Tibial artery (tissue), 4 donors: Measurements from ENCODE around the gene ACVR1B.

Experiments used
- DNase-seq, 2 donors: peaks; one replicate each; pipeline ENCODE4 v3.0.0-alpha.2; 2019
- H3K27ac ChIP-seq, 2 donors: fragments of 200-600 bp; sonication (generic) in 1 of 2; 1 replicate in 1 of 2; 2 replicates in 1 of 2; pipeline ENCODE4 v1.5.1; 2018 to 2019; ENCODE audit warnings: mild to moderate bottlenecking in 1 of 2
- H3K27me3 ChIP-seq, 2 donors: fragments of 200-600 bp; sonication (generic) in 1 of 2; one replicate each; pipeline versions ENCODE4 v1.5.1 to v1.6.0; 2016 to 2019
- H3K36me3 ChIP-seq, 3 donors: fragments of 200-600 bp; sonication (generic) in 2 of 3; one replicate each; pipeline ENCODE4 v1.5.1; 2016 to 2019; ENCODE audit warnings: mild to moderate bottlenecking in 2 of 3
- H3K4me1 ChIP-seq, 4 donors: fragments of 200-600 bp; sonication (generic) in 2 of 4; 1 replicate in 3 of 4; 2 replicates in 1 of 4; pipeline ENCODE4 v1.5.1; 2016 to 2019
- H3K4me3 ChIP-seq, 2 donors: fragments of 200-600 bp; sonication (generic) in 1 of 2; 1 replicate in 1 of 2; 2 replicates in 1 of 2; pipeline ENCODE4 v1.5.1; 2018 to 2019; ENCODE audit warnings: mild to moderate bottlenecking in 2 of 2
- H3K9me3 ChIP-seq, 3 donors: fragments of 200-600 bp; sonication (generic) in 1 of 3; one replicate each; pipeline ENCODE4 v1.5.1; 2016 to 2019
- intact Hi-C: fragments of 100-400 bp; cut with DNase I; formaldehyde crosslinking; loops from one replicate; pipeline ENCODE4 v1.15.0; 2023; ENCODE audit warnings: low total_unique reads
- TF ChIP-seq, protein P1 (sequence below), 2 experiments: fragments of 200-600 bp in 1 of 2; fragments of 450-650 bp in 1 of 2; IDR thresholded peaks; one replicate each; pipeline ENCODE4 v1.5.1; 2017 to 2019; ENCODE audit warnings: antibody characterized with exemption in 2 of 2, mild to moderate bottlenecking in 1 of 2, moderate library complexity in 1 of 2

The ACVR1B gene

DNA sequence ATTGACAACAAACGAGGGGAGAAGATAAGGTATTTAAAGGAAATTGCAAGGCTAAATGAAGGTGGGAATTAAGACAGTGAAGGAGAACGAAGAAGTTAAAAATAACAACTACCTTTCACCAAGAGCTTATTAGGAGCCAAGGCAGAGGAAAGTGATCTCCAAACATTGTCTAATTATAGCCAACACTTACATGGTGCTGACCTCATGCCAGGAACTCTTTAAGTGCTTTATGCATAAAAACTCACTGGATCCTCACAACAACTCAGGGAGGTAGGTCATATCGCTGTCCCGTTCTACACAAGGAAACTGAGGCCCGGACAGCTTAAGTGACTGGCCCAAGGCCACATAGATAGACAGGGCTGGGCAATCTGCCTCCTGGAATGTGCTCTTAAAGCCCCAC is 74.8 kb downstream of the ACVR1B start:
- Histone ChIP-seq H3K36me3 (no peaks in the 10 kb centered on the region), H3K9me3 (no peaks in the 10 kb centered on the region), H3K4me1 (peaks cover 4 to 35% (median 23%) of the 10 kb centered on the region in 4 donors), H3K27ac (peak overlapping the region in 1 of 2 donors; percentile 73), H3K27me3 (peaks cover 0 to 10% of the 10 kb centered on the region in 2 donors), H3K4me3 (no peak overlapping the region)
- no peak for DNase-seq
- TF ChIP-seq, protein P1, sequence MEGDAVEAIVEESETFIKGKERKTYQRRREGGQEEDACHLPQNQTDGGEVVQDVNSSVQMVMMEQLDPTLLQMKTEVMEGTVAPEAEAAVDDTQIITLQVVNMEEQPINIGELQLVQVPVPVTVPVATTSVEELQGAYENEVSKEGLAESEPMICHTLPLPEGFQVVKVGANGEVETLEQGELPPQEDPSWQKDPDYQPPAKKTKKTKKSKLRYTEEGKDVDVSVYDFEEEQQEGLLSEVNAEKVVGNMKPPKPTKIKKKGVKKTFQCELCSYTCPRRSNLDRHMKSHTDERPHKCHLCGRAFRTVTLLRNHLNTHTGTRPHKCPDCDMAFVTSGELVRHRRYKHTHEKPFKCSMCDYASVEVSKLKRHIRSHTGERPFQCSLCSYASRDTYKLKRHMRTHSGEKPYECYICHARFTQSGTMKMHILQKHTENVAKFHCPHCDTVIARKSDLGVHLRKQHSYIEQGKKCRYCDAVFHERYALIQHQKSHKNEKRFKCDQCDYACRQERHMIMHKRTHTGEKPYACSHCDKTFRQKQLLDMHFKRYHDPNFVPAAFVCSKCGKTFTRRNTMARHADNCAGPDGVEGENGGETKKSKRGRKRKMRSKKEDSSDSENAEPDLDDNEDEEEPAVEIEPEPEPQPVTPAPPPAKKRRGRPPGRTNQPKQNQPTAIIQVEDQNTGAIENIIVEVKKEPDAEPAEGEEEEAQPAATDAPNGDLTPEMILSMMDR (IDR thresholded peaks at IDR 0.05), result no peak
- intact Hi-C loops, result loop anchor here (2.0 kb wide), 1 partner anchor 57 kb away; no protein-coding TSS in a partner anchor

DNA sequence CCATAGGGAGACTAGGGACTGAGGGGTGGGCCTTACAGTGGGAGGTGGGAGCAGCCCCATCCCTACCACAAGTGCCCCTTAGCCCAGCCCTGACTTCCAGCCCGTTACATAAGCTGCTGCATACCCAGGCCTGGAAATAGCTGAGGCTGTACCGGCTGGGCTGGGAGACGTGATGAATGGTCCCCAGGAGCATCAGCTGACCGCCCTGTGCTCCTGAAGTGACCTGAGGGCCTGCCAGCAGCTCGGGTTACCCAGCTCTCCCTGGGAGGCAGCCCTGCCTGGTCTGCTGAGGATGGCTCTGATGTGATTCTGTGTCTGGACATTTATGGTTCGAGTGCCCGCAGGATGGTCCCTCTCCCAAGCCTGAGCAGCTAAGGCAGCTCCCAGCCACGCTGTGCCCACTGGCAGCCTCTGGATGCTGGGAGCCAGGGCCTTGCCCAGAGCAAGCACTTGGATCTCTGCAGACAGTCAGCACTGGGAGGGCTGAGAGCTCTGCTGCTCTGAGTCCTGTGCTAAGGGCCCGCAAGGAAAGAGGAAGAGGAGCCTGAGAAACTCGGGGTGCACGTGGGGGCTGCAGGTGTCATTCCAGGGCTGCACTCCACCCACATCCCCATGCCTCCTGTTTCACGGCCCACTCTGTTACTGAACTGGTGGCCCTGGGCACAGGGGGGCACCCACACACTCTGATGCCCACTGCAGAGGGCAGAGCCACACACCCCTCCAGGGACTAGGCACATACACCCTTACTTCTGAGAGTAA is 75.8 kb downstream of the ACVR1B start:
- TF ChIP-seq, protein P1 (IDR thresholded peaks at IDR 0.05), result no peak
- no peak for DNase-seq
- Histone ChIP-seq H3K4me1 (peaks cover 4 to 41% (median 27%) of the 10 kb centered on the region in 4 donors), H3K36me3 (no peaks in the 10 kb centered on the region), H3K9me3 (no peaks in the 10 kb centered on the region), H3K27me3 (peaks cover 0 to 10% of the 10 kb centered on the region in 2 donors), H3K4me3 (no peak overlapping the region), H3K27ac (no peak overlapping the region)
- intact Hi-C loops, result loop anchor here (2.0 kb wide), 1 partner anchor 56 kb away; no protein-coding TSS in a partner anchor

DNA sequence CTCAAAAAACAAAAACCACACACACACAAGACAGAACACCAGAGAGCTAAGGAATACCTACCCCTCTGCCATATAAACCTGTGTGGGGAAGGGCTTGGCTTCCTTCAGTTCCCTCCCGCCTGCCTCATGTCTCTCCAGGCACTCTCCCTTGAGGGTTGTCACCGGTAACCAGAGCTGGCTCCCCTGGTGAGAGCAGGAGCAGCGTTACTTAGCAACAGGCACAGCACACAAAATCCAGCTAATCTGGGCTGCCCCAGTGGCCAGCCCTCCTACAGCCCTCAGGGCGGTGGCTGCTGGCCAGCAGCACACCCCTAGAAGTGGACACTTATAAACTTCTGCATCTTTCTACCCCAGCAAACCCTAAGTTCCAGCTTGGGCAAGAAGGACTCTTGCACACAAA is 78.2 kb downstream of the ACVR1B start:
- no peak for DNase-seq
- intact Hi-C loops, result no loop called here
- Histone ChIP-seq H3K4me3 (no peak overlapping the region), H3K27ac (no peak overlapping the region), H3K4me1 (peaks cover 0 to 34% (median 24%) of the 10 kb centered on the region in 4 donors), H3K27me3 (no peaks in the 10 kb centered on the region), H3K36me3 (no peaks in the 10 kb centered on the region), H3K9me3 (no peaks in the 10 kb centered on the region)
- TF ChIP-seq, protein P1 (IDR thresholded peaks at IDR 0.05), result no peak

DNA sequence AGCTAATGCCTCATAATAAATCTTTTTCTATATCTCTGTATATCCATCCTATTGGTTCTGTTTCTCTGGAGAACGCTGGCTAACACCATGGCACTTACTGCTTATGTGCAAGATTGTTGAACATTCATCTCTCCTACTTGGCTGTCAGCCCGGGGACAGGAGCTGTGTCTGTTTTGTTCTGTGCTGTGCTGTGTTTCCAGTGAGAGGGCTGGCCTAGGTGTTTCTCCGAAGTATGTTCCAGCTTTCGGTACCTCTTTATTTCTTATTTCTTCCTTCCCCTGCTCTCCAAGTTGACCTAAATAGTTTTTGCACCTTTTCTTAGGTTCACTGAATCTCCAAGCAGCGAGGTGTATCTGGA is 80.9 kb downstream of the ACVR1B start:
- H3K36me3 ChIP-seq, result no peaks in the 10 kb centered on the region
- H3K4me3 ChIP-seq, result peak overlapping the region; percentile 39 to 43
- TF ChIP-seq, protein P1 (IDR thresholded peaks at IDR 0.05), result no peak
- intact Hi-C loops, result no loop called here
- DNase-seq, result peak; percentile 91 to 93
- no peaks in the 10 kb centered on the region for H3K9me3 ChIP-seq
- no peaks in the 10 kb centered on the region for H3K27me3 ChIP-seq
- H3K27ac ChIP-seq, result peak overlapping the region; percentile 79 to 83
- H3K4me1 ChIP-seq, result peaks cover 0 to 37% (median 29%) of the 10 kb centered on the region in 4 donors

DNA sequence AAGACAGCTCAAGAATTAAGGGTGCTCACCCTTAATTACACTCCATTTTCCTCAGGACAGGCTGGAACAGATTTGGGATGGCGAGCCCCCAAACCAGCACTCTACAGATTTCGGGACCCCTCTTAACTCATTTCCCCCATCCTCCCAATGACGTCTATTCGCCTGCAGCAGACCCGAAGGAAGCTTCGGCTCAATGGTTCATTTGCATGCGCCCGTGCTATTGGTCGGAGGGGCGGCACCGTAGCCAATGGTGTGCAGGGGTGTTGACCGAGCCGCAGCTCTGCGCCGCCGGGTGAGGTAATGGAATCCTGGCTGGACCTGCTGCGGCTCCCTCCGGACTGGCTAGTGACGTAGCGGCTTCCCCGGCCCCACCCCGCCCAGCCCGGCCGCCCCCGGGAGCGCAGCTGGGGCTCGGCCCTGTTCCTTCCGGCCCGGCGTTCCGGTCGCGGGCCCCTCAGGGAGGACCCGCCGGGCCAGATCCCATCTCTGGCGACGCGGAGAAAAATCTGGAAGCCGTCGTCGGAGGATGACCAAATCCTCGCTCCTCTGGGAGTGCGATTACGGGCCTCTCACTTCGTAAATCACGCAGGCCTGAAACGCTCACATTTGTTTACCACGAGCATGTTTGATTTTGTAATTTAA is 81.4 kb downstream of the ACVR1B start:
- Histone ChIP-seq H3K27me3 (no peaks in the 10 kb centered on the region), H3K4me3 (peak overlapping the region; percentile 39 to 43), H3K9me3 (no peaks in the 10 kb centered on the region), H3K4me1 (peaks cover 0 to 42% (median 33%) of the 10 kb centered on the region in 4 donors), H3K27ac (peak overlapping the region; percentile 79 to 83), H3K36me3 (no peaks in the 10 kb centered on the region)
- intact Hi-C loops, result no loop called here
- peak; percentile 99 for DNase-seq
- TF ChIP-seq, protein P1 (IDR thresholded peaks at IDR 0.05), result no peak
